AG04450 (cell line): ENCODE measurements around the gene DYRK1B. TPM values are rescaled to one million over a fixed set of nuclear protein-coding genes. Genes with fewer than 3 reads are reported as not detected.
A peak's percentile ranks its signal among the peaks of the same experiment; 100 is the strongest.

Experiments
- CTCF ChIA-PET: fragments of 300-600, 350-600 bp; formaldehyde crosslinking; extraction: SDS; loops from one replicate; lab custom pipeline; 2022; ENCODE audit warnings: antibody characterized with exemption, inconsistent platforms; lab: Charles Lee
- POLR2A ChIA-PET: fragments of 350-600 bp; formaldehyde crosslinking; extraction: SDS; loops from one replicate; lab custom pipeline; 2021; ENCODE audit warnings: antibody characterized with exemption, inconsistent platforms; lab: Yijun Ruan, JAX
- DNase-seq: peaks from one replicate; pipeline ENCODE4 v3.0.0-alpha.2; 2011; ENCODE audit warnings: low read depth, low spot score
- H3K27ac ChIP-seq: one replicate; pipeline ENCODE4 v1.5.1; 2012; ENCODE audit warnings: low read depth, low read length, control low read depth
- H3K27me3 ChIP-seq: one replicate; pipeline ENCODE4 v1.6.0; 2012; ENCODE audit warnings: low read length; ENCODE audit not compliant: control insufficient read depth, insufficient read depth
- H3K4me3 ChIP-seq: 2 replicates; pipeline ENCODE4 v1.5.1; 2011; ENCODE audit warnings: mild to moderate bottlenecking, low read depth, low read length, control low read depth
- H3K9me3 ChIP-seq: 2 replicates; pipeline ENCODE4 v1.5.1; 2012; ENCODE audit warnings: low read length; ENCODE audit not compliant: control insufficient read depth, insufficient read depth
- polyA plus RNA-seq: library from polyadenylated mRNA; depleted of rRNA; stranded (reverse); fragments of >200 nt; gene quantifications from 2 replicates; pipeline ENCODE4 v1.2.3, GENCODE V29; 2011
- TF ChIP-seq, protein P1 (sequence below): IDR thresholded peaks from 2 replicates; pipeline ENCODE4 v1.5.1; 2011; ENCODE audit warnings: low read depth, low read length, control low read depth, inconsistent platforms

The DYRK1B gene
- polyA plus RNA-seq, 1 experiment = 9.2 TPM

- Histone ChIP-seq H3K4me3 (no peak overlapping the region), H3K27me3 (no peaks in the 10 kb centered on the region), H3K9me3 (no peaks in the 10 kb centered on the region), H3K27ac (no peak overlapping the region)
- ChIA-PET POLR2A (no interaction called here), CTCF (no interaction called here)
- no peak for DNase-seq
- TF ChIP-seq, protein P1, sequence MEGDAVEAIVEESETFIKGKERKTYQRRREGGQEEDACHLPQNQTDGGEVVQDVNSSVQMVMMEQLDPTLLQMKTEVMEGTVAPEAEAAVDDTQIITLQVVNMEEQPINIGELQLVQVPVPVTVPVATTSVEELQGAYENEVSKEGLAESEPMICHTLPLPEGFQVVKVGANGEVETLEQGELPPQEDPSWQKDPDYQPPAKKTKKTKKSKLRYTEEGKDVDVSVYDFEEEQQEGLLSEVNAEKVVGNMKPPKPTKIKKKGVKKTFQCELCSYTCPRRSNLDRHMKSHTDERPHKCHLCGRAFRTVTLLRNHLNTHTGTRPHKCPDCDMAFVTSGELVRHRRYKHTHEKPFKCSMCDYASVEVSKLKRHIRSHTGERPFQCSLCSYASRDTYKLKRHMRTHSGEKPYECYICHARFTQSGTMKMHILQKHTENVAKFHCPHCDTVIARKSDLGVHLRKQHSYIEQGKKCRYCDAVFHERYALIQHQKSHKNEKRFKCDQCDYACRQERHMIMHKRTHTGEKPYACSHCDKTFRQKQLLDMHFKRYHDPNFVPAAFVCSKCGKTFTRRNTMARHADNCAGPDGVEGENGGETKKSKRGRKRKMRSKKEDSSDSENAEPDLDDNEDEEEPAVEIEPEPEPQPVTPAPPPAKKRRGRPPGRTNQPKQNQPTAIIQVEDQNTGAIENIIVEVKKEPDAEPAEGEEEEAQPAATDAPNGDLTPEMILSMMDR = no peak
These were observed 18.9 kb upstream of the DYRK1B start for GRCh38 chr19:39852882-39853281.

DNA sequence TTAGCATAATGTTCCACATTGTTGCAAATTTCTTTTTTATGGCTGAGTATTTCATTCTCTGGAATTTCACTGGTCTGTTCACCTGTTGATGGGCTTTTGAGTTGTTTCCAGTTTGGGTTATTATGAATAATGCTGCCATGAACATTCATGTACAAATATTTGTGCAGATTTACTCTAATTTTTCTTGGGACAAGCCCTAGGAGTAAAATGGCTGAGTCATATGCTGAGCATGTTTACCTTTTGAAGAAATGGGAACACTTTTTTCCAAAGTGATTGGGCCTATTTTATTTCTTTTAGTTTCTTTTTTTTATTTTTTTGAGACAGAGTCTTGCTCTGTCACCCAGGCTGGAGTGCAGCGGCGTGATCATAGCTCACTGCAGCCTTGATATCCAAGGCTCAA lies 16.9 kb upstream of the DYRK1B start:
- Histone ChIP-seq H3K4me3 (no peak overlapping the region), H3K27me3 (no peaks in the 10 kb centered on the region), H3K27ac (no peak overlapping the region), H3K9me3 (no peaks in the 10 kb centered on the region)
- TF ChIP-seq, protein P1 = no peak
- CTCF ChIA-PET = no interaction called here
- POLR2A ChIA-PET = no interaction called here
- DNase-seq = no peak

GRCh38 chr19:39848392-39848791 lies 14.4 kb upstream of the DYRK1B start:
- H3K27me3 ChIP-seq = no peaks in the 10 kb centered on the region
- H3K27ac ChIP-seq = no peak overlapping the region
- TF ChIP-seq, protein P1 = no peak
- no peaks in the 10 kb centered on the region for H3K9me3 ChIP-seq
- POLR2A ChIA-PET = no interaction called here
- no peak overlapping the region for H3K4me3 ChIP-seq
- no peak for DNase-seq
- CTCF ChIA-PET = interaction anchor here (0.8 kb wide), 1 partner anchor 122 kb away, joined by 3 read pairs; the partner anchor contains the start of gene PSMC4

- ChIA-PET CTCF (interaction anchor here (0.8 to 7.1 kb wide), 3 partner anchors 55 to 123 kb away, joined by 3 to 226 read pairs (median 3); partner anchors contain the start of gene PSMC4), POLR2A (interaction anchor here (2.7 kb wide), 1 partner anchor 14 kb away, joined by 23 read pairs; the partner anchor contains the start of gene DYRK1B)
- TF ChIP-seq, protein P1 = no peak
- DNase-seq = no peak
- Histone ChIP-seq H3K27me3 (no peaks in the 10 kb centered on the region), H3K4me3 (no peak overlapping the region), H3K27ac (no peak overlapping the region), H3K9me3 (no peaks in the 10 kb centered on the region)
These were observed 13.6 kb upstream of the DYRK1B start for GRCh38 chr19:39847525-39847924.

DNA sequence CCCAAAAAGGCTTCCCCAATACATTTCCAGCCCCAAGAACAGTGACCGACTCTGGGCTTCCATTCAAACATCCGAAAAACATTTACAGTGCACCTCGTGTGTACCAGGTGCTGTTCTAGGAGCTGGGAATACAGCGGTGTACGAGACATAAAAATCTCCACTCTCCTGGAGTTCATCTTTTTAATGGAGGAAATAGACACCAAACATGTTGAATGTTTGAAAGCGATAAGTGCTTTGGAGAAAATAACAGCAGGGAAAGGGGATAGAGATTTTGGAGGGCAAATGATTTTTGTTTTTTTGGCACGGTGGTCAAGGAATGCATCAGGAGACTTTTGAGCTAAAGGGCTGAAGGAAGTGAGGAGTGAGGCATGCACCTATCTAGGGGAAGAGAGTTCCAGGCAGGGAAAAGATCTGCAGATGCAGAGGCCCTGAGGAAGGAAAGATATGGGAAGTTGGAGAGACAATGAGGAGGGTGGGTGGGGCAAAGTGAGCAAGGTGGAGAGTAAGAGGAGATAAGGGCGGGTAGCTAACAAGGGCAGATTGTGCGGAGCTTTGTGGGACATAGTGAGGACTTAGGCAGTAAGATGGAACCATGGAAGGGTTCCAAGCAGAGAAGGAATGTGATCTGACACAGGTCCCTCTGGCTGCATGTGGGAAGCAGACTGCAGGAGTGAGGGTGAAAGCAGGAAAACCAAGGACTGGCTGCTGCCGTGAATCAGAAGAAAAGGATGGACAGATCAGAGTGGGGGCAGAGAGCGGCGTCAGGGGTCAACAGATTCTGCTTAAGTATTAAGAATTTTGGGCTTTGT lies 12.9 kb upstream of the DYRK1B start:
- ChIA-PET CTCF (interaction anchor here (0.7 to 7.2 kb wide), 7 partner anchors 20 to 296 kb away, joined by 3 to 226 read pairs (median 4); partner anchors contain the start of gene PSMC4), POLR2A (interaction anchor here (0.6 to 2.7 kb wide), 2 partner anchors 13 to 39 kb away, joined by 6 to 23 read pairs; partner anchors contain the start of gene DYRK1B)
- no peaks in the 10 kb centered on the region for H3K27me3 ChIP-seq
- no peak for DNase-seq
- no peaks in the 10 kb centered on the region for H3K9me3 ChIP-seq
- H3K4me3 ChIP-seq = peak overlapping the region; percentile 92
- TF ChIP-seq, protein P1 = no peak
- H3K27ac ChIP-seq = peak overlapping the region; percentile 77
